Activated T-helper 2 cell treated with anti-CD3 and anti-CD28 coated beads, Interferon-gamma antibody, Interleukin-2, Interleukin-4, amounts not matched to agents 10 μg/mL and 5 μg/mL and 100 μg/mL, durations not matched to agents 14 hours and 24 hours and 36 hours (primary cell): Measurements from ENCODE around the gene MTPN. TPM values are rescaled to one million over a fixed set of nuclear protein-coding genes. Genes with fewer than 3 reads are reported as not detected.

Experiments used
- DNase-seq: peaks from one replicate; pipeline ENCODE4 v3.0.0; 2021; ENCODE audit warnings: low spot score
- H3K27ac Mint-ChIP-seq: one replicate; pipeline ENCODE4 v1.8.0; 2021; ENCODE audit warnings: mixed read lengths
- H3K27me3 Mint-ChIP-seq: one replicate; pipeline ENCODE4 v1.8.0; 2021; ENCODE audit warnings: low read depth, mixed read lengths
- H3K36me3 Mint-ChIP-seq: one replicate; pipeline ENCODE4 v1.8.0; 2021; ENCODE audit warnings: low read depth, mixed read lengths
- H3K4me1 Mint-ChIP-seq: one replicate; pipeline ENCODE4 v1.8.0; 2021; ENCODE audit warnings: low read depth, mixed read lengths
- H3K4me3 Mint-ChIP-seq: one replicate; pipeline ENCODE4 v1.8.0; 2021; ENCODE audit warnings: low read depth, mild to moderate bottlenecking, moderate library complexity, mixed read lengths
- H3K9me3 Mint-ChIP-seq: one replicate; pipeline ENCODE4 v1.8.0; 2021; ENCODE audit warnings: mixed read lengths
- intact Hi-C: fragments of 100-400 bp; cut with micrococcal nuclease; formaldehyde crosslinking; loops from one replicate; pipeline ENCODE4 v1.15.1; 2023
- total RNA-seq: library from RNA; stranded (reverse); gene quantifications from 2 replicates; pipeline ENCODE4 v1.2.3, GENCODE V29; 2022

MTPN gene
- total RNA-seq, 1 donor from 2014 or later: 113 TPM

- intact Hi-C loops: no loop called here
These were observed 34.5 kb downstream of the MTPN start for GRCh38 chr7:135942614-135943013.

GRCh38 chr7:135940077-135941075, 36.8 kb downstream of the MTPN start:
- no peaks in the 10 kb centered on the region for H3K27me3 Mint-ChIP-seq
- intact Hi-C loops: no loop called here
- peaks cover 16% of the 10 kb centered on the region for H3K4me1 Mint-ChIP-seq
- H3K27ac Mint-ChIP-seq: no peak overlapping the region
- no peak overlapping the region for H3K4me3 Mint-ChIP-seq
- peaks cover 20% of the 10 kb centered on the region for H3K36me3 Mint-ChIP-seq
- DNase-seq: no peak
- no peaks in the 10 kb centered on the region for H3K9me3 Mint-ChIP-seq

More at GRCh38 chr7:135942614-135943013, 34.5 kb downstream of the MTPN start:
- no peak for DNase-seq
- no peaks in the 10 kb centered on the region for H3K9me3 Mint-ChIP-seq
- H3K27ac Mint-ChIP-seq: no peak overlapping the region
- no peaks in the 10 kb centered on the region for H3K27me3 Mint-ChIP-seq
- peaks cover 24% of the 10 kb centered on the region for H3K36me3 Mint-ChIP-seq
- H3K4me1 Mint-ChIP-seq: peaks cover 16% of the 10 kb centered on the region
- no peak overlapping the region for H3K4me3 Mint-ChIP-seq

GRCh38 chr7:135939261-135939812, 37.8 kb downstream of the MTPN start:
- Mint-ChIP-seq H3K4me3 (no peak overlapping the region), H3K4me1 (peaks cover 17% of the 10 kb centered on the region), H3K9me3 (no peaks in the 10 kb centered on the region), H3K27ac (peak overlapping the region; percentile 10), H3K36me3 (peaks cover 20% of the 10 kb centered on the region), H3K27me3 (no peaks in the 10 kb centered on the region)
- intact Hi-C loops: no loop called here
- DNase-seq: no peak

GRCh38 chr7:135938563-135938962, 38.6 kb downstream of the MTPN start:
- Mint-ChIP-seq H3K36me3 (peaks cover 19% of the 10 kb centered on the region), H3K9me3 (no peaks in the 10 kb centered on the region), H3K4me1 (peaks cover 23% of the 10 kb centered on the region), H3K27me3 (no peaks in the 10 kb centered on the region), H3K27ac (no peak overlapping the region), H3K4me3 (no peak overlapping the region)
- no peak for DNase-seq
- intact Hi-C loops: no loop called here

GRCh38 chr7:135938086-135938485, 39.1 kb downstream of the MTPN start:
- H3K4me3 Mint-ChIP-seq: no peak overlapping the region
- H3K36me3 Mint-ChIP-seq: peaks cover 15% of the 10 kb centered on the region
- no peaks in the 10 kb centered on the region for H3K9me3 Mint-ChIP-seq
- intact Hi-C loops: no loop called here
- no peaks in the 10 kb centered on the region for H3K27me3 Mint-ChIP-seq
- H3K4me1 Mint-ChIP-seq: peaks cover 28% of the 10 kb centered on the region
- DNase-seq: no peak
- no peak overlapping the region for H3K27ac Mint-ChIP-seq

- Mint-ChIP-seq H3K27me3 (no peaks in the 10 kb centered on the region), H3K4me3 (no peak overlapping the region), H3K4me1 (peaks cover 28% of the 10 kb centered on the region), H3K9me3 (no peaks in the 10 kb centered on the region), H3K36me3 (peaks cover 13% of the 10 kb centered on the region), H3K27ac (no peak overlapping the region)
- intact Hi-C loops: no loop called here
- no peak for DNase-seq
These were observed 40.5 kb downstream of the MTPN start for GRCh38 chr7:135936497-135937217.

- Mint-ChIP-seq H3K9me3 (no peaks in the 10 kb centered on the region), H3K27ac (no peak overlapping the region), H3K4me3 (no peak overlapping the region), H3K36me3 (peaks cover 18% of the 10 kb centered on the region), H3K27me3 (no peaks in the 10 kb centered on the region), H3K4me1 (peaks cover 25% of the 10 kb centered on the region)
- intact Hi-C loops: loop anchor here (5.0 kb wide), 1 partner anchor 43 kb away; the partner anchor contains the start of gene MTPN
- no peak for DNase-seq
These were observed 42.5 kb downstream of the MTPN start for GRCh38 chr7:135934651-135935050.

GRCh38 chr7:135933509-135934188, 43.5 kb downstream of the MTPN start:
- H3K4me3 Mint-ChIP-seq: no peak overlapping the region
- H3K27ac Mint-ChIP-seq: no peak overlapping the region
- peaks cover 20% of the 10 kb centered on the region for H3K36me3 Mint-ChIP-seq
- no peaks in the 10 kb centered on the region for H3K27me3 Mint-ChIP-seq
- no peak for DNase-seq
- peaks cover 23% of the 10 kb centered on the region for H3K4me1 Mint-ChIP-seq
- no peaks in the 10 kb centered on the region for H3K9me3 Mint-ChIP-seq
- intact Hi-C loops: loop anchor here (5.0 kb wide), 1 partner anchor 44 kb away; the partner anchor contains the start of gene MTPN

GRCh38 chr7:135932131-135932530, 45.0 kb downstream of the MTPN start:
- intact Hi-C loops: loop anchor here (5.0 kb wide), 1 partner anchor 45 kb away; the partner anchor contains the start of gene MTPN
- DNase-seq: no peak
- H3K27ac Mint-ChIP-seq: no peak overlapping the region
- H3K36me3 Mint-ChIP-seq: peaks cover 30% of the 10 kb centered on the region
- H3K4me3 Mint-ChIP-seq: no peak overlapping the region
- no peaks in the 10 kb centered on the region for H3K9me3 Mint-ChIP-seq
- H3K27me3 Mint-ChIP-seq: no peaks in the 10 kb centered on the region
- H3K4me1 Mint-ChIP-seq: peaks cover 17% of the 10 kb centered on the region

GRCh38 chr7:135930565-135931461, 46.3 kb downstream of the MTPN start:
- H3K4me3 Mint-ChIP-seq: no peak overlapping the region
- peaks cover 38% of the 10 kb centered on the region for H3K36me3 Mint-ChIP-seq
- no peaks in the 10 kb centered on the region for H3K27me3 Mint-ChIP-seq
- H3K4me1 Mint-ChIP-seq: peaks cover 17% of the 10 kb centered on the region
- no peak overlapping the region for H3K27ac Mint-ChIP-seq
- H3K9me3 Mint-ChIP-seq: no peaks in the 10 kb centered on the region
- intact Hi-C loops: loop anchor here (5.0 kb wide), 1 partner anchor 46 kb away; the partner anchor contains the start of gene MTPN
- DNase-seq: no peak

GRCh38 chr7:135929722-135930141, 47.4 kb downstream of the MTPN start:
- Mint-ChIP-seq H3K4me1 (peaks cover 17% of the 10 kb centered on the region), H3K9me3 (no peaks in the 10 kb centered on the region), H3K27ac (no peak overlapping the region), H3K36me3 (peaks cover 35% of the 10 kb centered on the region), H3K27me3 (no peaks in the 10 kb centered on the region), H3K4me3 (no peak overlapping the region)
- DNase-seq: no peak
- intact Hi-C loops: loop anchor here (5.0 kb wide), 1 partner anchor 48 kb away; the partner anchor contains the start of gene MTPN
